Caco-2 (cell line): ENCODE measurements around the gene MCEMP1. TPM values are rescaled to one million over a fixed set of nuclear protein-coding genes. Genes with fewer than 3 reads are reported as not detected.

Source experiments
- BruUV-seq: library from RNA; stranded (reverse); fragments of 400-500 nt; replicated peaks from 2 replicates; lab custom pipeline; 2021; lab: Mats Ljungman, UMichigan
- CTCF ChIA-PET: fragments of 300-600 bp; sonication (Branson Sonifier 250); formaldehyde crosslinking; loops from one replicate; lab custom pipeline; 2022; ENCODE audit warnings: antibody characterized with exemption; lab: Charles Lee
- POLR2A ChIA-PET: fragments of 300-600 bp; sonication (Branson Sonifier 250); formaldehyde crosslinking; loops from one replicate; lab custom pipeline; 2022; ENCODE audit warnings: antibody characterized with exemption; lab: Charles Lee
- DNase-seq, 2 experiments: peaks; one replicate each; pipeline versions ENCODE4 v3.0.0 to v3.0.0-alpha.2; 2020 to 2022
- H3K27me3 ChIP-seq: replicated peaks from 2 replicates; pipeline ENCODE4 v1.6.0; 2011; ENCODE audit warnings: low read length; ENCODE audit not compliant: control insufficient read depth, insufficient read depth
- H3K36me3 ChIP-seq: 2 replicates; pipeline ENCODE4 v1.5.1; 2011; ENCODE audit warnings: low read length; ENCODE audit not compliant: control insufficient read depth, insufficient read depth
- H3K4me1 ChIP-seq: fragments of 250-450 bp; sonication (Bioruptor Pico); 2 replicates; pipeline ENCODE4 v1.5.1; 2020; ENCODE audit warnings: mild to moderate bottlenecking
- H3K4me3 ChIP-seq: 2 replicates; pipeline ENCODE4 v1.5.1; 2011; ENCODE audit warnings: low read depth, mild to moderate bottlenecking, control low read depth, low read length
- H3K9me3 ChIP-seq: fragments of 250-450 bp; sonication (Bioruptor Pico); 2 replicates; pipeline ENCODE4 v1.5.1; 2020; ENCODE audit warnings: mild to moderate bottlenecking, moderate library complexity
- H3K27ac Mint-ChIP-seq: one replicate; pipeline ENCODE4 v1.8.0; 2022; ENCODE audit warnings: mixed read lengths; ENCODE audit not compliant: unreplicated experiment
- H3K27me3 Mint-ChIP-seq: one replicate; pipeline ENCODE4 v1.8.0; 2022; ENCODE audit warnings: mixed read lengths; ENCODE audit not compliant: insufficient read depth, unreplicated experiment
- H3K36me3 Mint-ChIP-seq: one replicate; pipeline ENCODE4 v1.8.0; 2022; ENCODE audit warnings: mild to moderate bottlenecking, mixed read lengths; ENCODE audit not compliant: insufficient read depth, unreplicated experiment
- H3K4me1 Mint-ChIP-seq: one replicate; pipeline ENCODE4 v1.8.0; 2022; ENCODE audit warnings: low read depth, mixed read lengths; ENCODE audit not compliant: unreplicated experiment
- H3K4me3 Mint-ChIP-seq: one replicate; pipeline ENCODE4 v1.8.0; 2022; ENCODE audit warnings: mild to moderate bottlenecking, moderate library complexity, mixed read lengths; ENCODE audit not compliant: unreplicated experiment
- H3K9me3 Mint-ChIP-seq: one replicate; pipeline ENCODE4 v1.8.0; 2022; ENCODE audit warnings: mixed read lengths; ENCODE audit not compliant: unreplicated experiment
- intact Hi-C: fragments of 100-400 bp; cut with micrococcal nuclease; formaldehyde crosslinking; loops from one replicate; pipeline ENCODE4 v1.10.0; 2022; ENCODE audit not compliant: unreplicated experiment
- total RNA-seq: library from RNA; stranded (reverse); gene quantifications from 2 replicates; pipeline ENCODE4 v1.2.3, GENCODE V29; 2022
- TF ChIP-seq, protein P1 (sequence below), 2 experiments: fragments of 200-600 bp in 1 of 2; IDR thresholded peaks; 1 replicate in 1 of 2; 2 replicates in 1 of 2; pipeline versions ENCODE4 v1.5.1 to v1.8.0; 2011 to 2022; ENCODE audit warnings: antibody characterized with exemption in 1 of 2, control low read depth in 1 of 2, inconsistent platforms in 1 of 2, low read depth in 1 of 2, low read length in 1 of 2, mild to moderate bottlenecking in 1 of 2, moderate library complexity in 1 of 2; ENCODE audit not compliant: insufficient read depth in 1 of 2, severe bottlenecking in 1 of 2, unreplicated experiment in 1 of 2

The MCEMP1 gene
- total RNA-seq, 1 experiment from 2014 or later: not detected

DNA sequence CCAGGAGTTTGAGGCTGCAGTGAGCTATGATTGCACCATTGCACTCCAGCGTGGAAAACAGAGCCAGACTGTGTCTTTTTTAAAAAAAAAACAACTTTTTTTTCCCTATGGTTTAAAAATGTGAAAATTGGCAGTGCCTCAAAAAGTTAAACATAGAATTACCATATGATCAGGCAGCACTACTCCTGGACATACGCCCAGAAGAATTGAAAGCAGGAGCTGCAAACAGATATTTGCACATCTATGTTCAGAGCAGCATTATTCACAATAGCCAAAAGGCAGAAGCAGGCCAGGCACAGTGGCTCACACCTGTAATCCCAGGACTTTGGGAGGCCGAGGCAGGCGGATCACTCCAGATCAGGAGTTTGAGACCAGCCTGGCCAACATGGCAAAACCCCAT is 11.8 kb upstream of the MCEMP1 start:
- peaks cover 7% of the 10 kb centered on the region for H3K27me3 Mint-ChIP-seq

DNA sequence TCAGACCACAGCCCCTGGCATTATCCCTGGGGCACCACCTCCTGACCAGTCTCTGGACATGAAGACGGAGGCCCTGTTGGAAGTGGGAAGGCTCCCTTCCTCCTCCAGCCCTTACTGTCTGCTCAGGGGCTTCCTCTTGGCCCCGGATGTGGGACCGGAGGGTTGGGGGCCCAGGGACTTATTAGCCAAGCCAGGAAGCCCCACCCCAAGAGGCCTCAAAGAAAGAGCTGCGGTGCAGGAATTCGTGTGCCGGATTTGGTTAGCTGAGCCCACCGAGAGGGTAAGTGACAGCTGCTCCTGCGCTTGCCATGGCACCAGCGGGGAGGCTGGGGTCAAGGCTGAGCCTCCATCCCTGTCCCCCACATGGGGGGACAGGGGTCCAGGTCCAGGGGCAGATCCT is 8.0 kb upstream of the MCEMP1 start, which contains the start of gene RETN:
RETN (plus strand) TSS at position 208 of the 400 bp plus-strand sequence. CDS start 278 bp downstream, outside the sequence.
- H3K4me1 ChIP-seq: no peaks in the 10 kb centered on the region
- intact Hi-C loops: no loop called here
- peak within 1 kb of the TSS; percentile 34 for H3K4me3 ChIP-seq
- Mint-ChIP-seq H3K36me3 (peaks cover 11% of the 10 kb centered on the region), H3K9me3 (no peaks in the 10 kb centered on the region), H3K4me3 (peak within 1 kb of the TSS; percentile 78), H3K4me1 (no peaks in the 10 kb centered on the region), H3K27me3 (peaks cover 7% of the 10 kb centered on the region), H3K27ac (no peak within 1 kb of the TSS)
- TF ChIP-seq, protein P1, sequence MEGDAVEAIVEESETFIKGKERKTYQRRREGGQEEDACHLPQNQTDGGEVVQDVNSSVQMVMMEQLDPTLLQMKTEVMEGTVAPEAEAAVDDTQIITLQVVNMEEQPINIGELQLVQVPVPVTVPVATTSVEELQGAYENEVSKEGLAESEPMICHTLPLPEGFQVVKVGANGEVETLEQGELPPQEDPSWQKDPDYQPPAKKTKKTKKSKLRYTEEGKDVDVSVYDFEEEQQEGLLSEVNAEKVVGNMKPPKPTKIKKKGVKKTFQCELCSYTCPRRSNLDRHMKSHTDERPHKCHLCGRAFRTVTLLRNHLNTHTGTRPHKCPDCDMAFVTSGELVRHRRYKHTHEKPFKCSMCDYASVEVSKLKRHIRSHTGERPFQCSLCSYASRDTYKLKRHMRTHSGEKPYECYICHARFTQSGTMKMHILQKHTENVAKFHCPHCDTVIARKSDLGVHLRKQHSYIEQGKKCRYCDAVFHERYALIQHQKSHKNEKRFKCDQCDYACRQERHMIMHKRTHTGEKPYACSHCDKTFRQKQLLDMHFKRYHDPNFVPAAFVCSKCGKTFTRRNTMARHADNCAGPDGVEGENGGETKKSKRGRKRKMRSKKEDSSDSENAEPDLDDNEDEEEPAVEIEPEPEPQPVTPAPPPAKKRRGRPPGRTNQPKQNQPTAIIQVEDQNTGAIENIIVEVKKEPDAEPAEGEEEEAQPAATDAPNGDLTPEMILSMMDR (IDR thresholded peaks at IDR 0.05; ENCODE audit: insufficient read depth in 1 of 2, low read depth in 1 of 2, low read length in 1 of 2, severe bottlenecking in 1 of 2, unreplicated experiment in 1 of 2): no peak
- H3K27me3 ChIP-seq: no peaks in the 10 kb centered on the region
- ChIA-PET CTCF (interaction anchor here (1.7 kb wide), 1 partner anchor 12 kb away, joined by 9 read pairs; the partner anchor contains the start of gene TRAPPC5), POLR2A (no interaction called here)
- no peak for DNase-seq
- H3K9me3 ChIP-seq: no peaks in the 10 kb centered on the region
- no TSS peak for BruUV-seq
- no peaks in the 10 kb centered on the region for H3K36me3 ChIP-seq

More for the DNA sequence above, 11.8 kb upstream of the MCEMP1 start:
- H3K4me1 ChIP-seq: no peaks in the 10 kb centered on the region
- ChIA-PET POLR2A (no interaction called here), CTCF (no interaction called here)
- Mint-ChIP-seq H3K27ac (no peak overlapping the region), H3K9me3 (no peaks in the 10 kb centered on the region), H3K4me3 (no peak overlapping the region), H3K36me3 (peaks cover under 1% of the 10 kb centered on the region), H3K4me1 (no peaks in the 10 kb centered on the region)
- H3K4me3 ChIP-seq: no peak overlapping the region
- H3K27me3 ChIP-seq: no peaks in the 10 kb centered on the region
- H3K36me3 ChIP-seq: no peaks in the 10 kb centered on the region
- intact Hi-C loops: no loop called here
- no TSS peak for BruUV-seq
- no peak for DNase-seq
- H3K9me3 ChIP-seq: no peaks in the 10 kb centered on the region
- TF ChIP-seq, protein P1 (IDR thresholded peaks at IDR 0.05; ENCODE audit: insufficient read depth in 1 of 2, low read depth in 1 of 2, low read length in 1 of 2, severe bottlenecking in 1 of 2, unreplicated experiment in 1 of 2): no peak

DNA sequence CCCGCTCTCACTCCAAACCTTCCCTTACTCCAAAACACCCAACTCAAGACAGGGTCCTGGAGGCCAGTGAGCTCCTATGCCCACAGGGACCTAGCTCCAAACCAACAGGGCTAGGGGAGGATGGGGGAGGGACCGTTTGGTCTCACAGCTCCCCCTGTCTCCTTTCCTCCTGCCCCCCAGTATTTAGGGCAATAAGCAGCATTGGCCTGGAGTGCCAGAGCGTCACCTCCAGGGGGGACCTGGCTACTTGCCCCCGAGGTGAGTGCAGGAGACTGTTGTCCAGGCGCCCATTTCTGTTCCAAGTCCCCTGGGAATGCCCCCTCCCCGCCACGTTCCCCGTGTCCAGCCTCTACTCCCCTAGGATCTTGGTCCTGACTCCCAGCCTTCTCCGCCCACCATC is 7.2 kb upstream of the MCEMP1 start:
- TF ChIP-seq, protein P1 (IDR thresholded peaks at IDR 0.05; ENCODE audit: insufficient read depth in 1 of 2, low read depth in 1 of 2, low read length in 1 of 2, severe bottlenecking in 1 of 2, unreplicated experiment in 1 of 2): no peak
- Mint-ChIP-seq H3K27me3 (peaks cover 9% of the 10 kb centered on the region), H3K27ac (no peak overlapping the region), H3K4me3 (peak overlapping the region; percentile 78), H3K36me3 (peaks cover 16% of the 10 kb centered on the region), H3K4me1 (no peaks in the 10 kb centered on the region), H3K9me3 (peaks cover 6% of the 10 kb centered on the region)
- Histone ChIP-seq H3K4me3 (peak overlapping the region; percentile 34), H3K9me3 (no peaks in the 10 kb centered on the region), H3K36me3 (no peaks in the 10 kb centered on the region), H3K4me1 (no peaks in the 10 kb centered on the region), H3K27me3 (no peaks in the 10 kb centered on the region)
- CTCF ChIA-PET: interaction anchor here (1.7 kb wide), 1 partner anchor 11 kb away, joined by 9 read pairs; the partner anchor contains the start of gene TRAPPC5
- BruUV-seq: no TSS peak
- intact Hi-C loops: no loop called here
- POLR2A ChIA-PET: no interaction called here
- no peak for DNase-seq
